OCI-LY7 (cell line): ENCODE measurements around the gene ZDHHC14.

ENCODE experiments used
- EZH2phosphoT487 ChIP-seq: fragments of 200-600 bp; sonication (generic); IDR thresholded peaks from 2 replicates; pipeline ENCODE4 v1.6.1; 2018; ENCODE audit warnings: low read depth, borderline replicate concordance, mild to moderate bottlenecking, mixed run types, antibody characterized with exemption, low read length, moderate library complexity, mixed read lengths
- TF ChIP-seq, protein P1 (sequence below): fragments of 200-600 bp; sonication (generic); conservative IDR thresholded peaks from 2 replicates; pipeline ENCODE4 v1.5.1; 2014; ENCODE audit warnings: mild to moderate bottlenecking, antibody characterized with exemption, low read length, moderate library complexity, mixed read lengths

DNA sequence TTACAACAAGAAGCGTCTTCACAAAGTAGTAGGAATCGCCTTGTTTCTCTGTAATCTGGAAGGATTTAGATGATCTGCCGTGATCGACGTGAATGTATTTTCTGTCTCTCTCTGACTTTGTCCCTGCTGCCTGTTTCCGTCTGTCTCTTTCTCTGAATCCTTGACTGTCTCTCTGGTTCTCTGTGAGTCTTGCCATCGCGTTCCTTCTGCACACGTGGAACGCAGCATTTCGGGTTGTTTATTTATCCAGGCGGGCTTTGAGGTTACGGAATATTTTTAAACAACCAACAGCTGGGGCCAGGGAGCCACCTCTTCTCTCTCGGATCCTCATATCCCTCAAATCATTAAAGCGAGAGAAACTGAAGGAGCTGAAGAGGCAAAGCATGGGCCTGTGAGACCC lies 215.9 kb downstream of the ZDHHC14 start:
- TF ChIP-seq, protein P1, sequence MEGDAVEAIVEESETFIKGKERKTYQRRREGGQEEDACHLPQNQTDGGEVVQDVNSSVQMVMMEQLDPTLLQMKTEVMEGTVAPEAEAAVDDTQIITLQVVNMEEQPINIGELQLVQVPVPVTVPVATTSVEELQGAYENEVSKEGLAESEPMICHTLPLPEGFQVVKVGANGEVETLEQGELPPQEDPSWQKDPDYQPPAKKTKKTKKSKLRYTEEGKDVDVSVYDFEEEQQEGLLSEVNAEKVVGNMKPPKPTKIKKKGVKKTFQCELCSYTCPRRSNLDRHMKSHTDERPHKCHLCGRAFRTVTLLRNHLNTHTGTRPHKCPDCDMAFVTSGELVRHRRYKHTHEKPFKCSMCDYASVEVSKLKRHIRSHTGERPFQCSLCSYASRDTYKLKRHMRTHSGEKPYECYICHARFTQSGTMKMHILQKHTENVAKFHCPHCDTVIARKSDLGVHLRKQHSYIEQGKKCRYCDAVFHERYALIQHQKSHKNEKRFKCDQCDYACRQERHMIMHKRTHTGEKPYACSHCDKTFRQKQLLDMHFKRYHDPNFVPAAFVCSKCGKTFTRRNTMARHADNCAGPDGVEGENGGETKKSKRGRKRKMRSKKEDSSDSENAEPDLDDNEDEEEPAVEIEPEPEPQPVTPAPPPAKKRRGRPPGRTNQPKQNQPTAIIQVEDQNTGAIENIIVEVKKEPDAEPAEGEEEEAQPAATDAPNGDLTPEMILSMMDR = no peak
- TF ChIP-seq EZH2phosphoT487 = no peak
